ENCODE measurements around the gene CYP2R1. TPM values are rescaled to one million over a fixed set of nuclear protein-coding genes. Genes with fewer than 3 reads are reported as not detected.

Gene CYP2R1
- total and polyA plus RNA-seq, 8 donors, result 11.5 to 34.8 (median 29.6) TPM

GRCh38 chr11:14930369-14930768 is 38.3 kb upstream of the CYP2R1 start:
- H3K27me3 ChIP-seq, result peaks cover 0 to 5% of the 10 kb centered on the region in 2 donors
- H3K4me1 ChIP-seq, result no peaks in the 10 kb centered on the region
- ATAC-seq, result no peak
- no peak overlapping the region for H3K27ac ChIP-seq
- no peak overlapping the region for H3K4me3 ChIP-seq
- no peaks in the 10 kb centered on the region for H3K36me3 ChIP-seq
- no peak for DNase-seq
- H3K9me3 ChIP-seq, result peaks cover 0 to 3% of the 10 kb centered on the region in 2 donors
- intact Hi-C loops (cut with DNase I), result no loop called here
- no peak for TF ChIP-seq CTCF (IDR thresholded peaks at IDR 0.05)

GRCh38 chr11:14927146-14927545 is 35.1 kb upstream of the CYP2R1 start:
- no peak overlapping the region for H3K4me3 ChIP-seq
- H3K27me3 ChIP-seq, result peaks cover 0 to 5% of the 10 kb centered on the region in 2 donors
- DNase-seq (no peak), ATAC-seq (no peak)
- peaks cover 0 to 3% of the 10 kb centered on the region in 2 donors for H3K9me3 ChIP-seq
- H3K27ac ChIP-seq, result no peak overlapping the region
- intact Hi-C loops (cut with DNase I), result no loop called here
- no peaks in the 10 kb centered on the region for H3K36me3 ChIP-seq
- no peaks in the 10 kb centered on the region for H3K4me1 ChIP-seq
- TF ChIP-seq CTCF (IDR thresholded peaks at IDR 0.05), result no peak

- H3K27me3 ChIP-seq, result no peaks in the 10 kb centered on the region
- H3K4me1 ChIP-seq, result no peaks in the 10 kb centered on the region
- no peak overlapping the region for H3K4me3 ChIP-seq
- DNase-seq (no peak), ATAC-seq (no peak)
- no peaks in the 10 kb centered on the region for H3K36me3 ChIP-seq
- H3K9me3 ChIP-seq, result peaks cover 0 to 3% of the 10 kb centered on the region in 2 donors
- no peak for TF ChIP-seq CTCF (IDR thresholded peaks at IDR 0.05)
- no peak overlapping the region for H3K27ac ChIP-seq
- intact Hi-C loops (cut with DNase I), result no loop called here
Measured at GRCh38 chr11:14924318-14924717, 32.3 kb upstream of the CYP2R1 start.

- no peak for TF ChIP-seq CTCF (IDR thresholded peaks at IDR 0.05)
- Histone ChIP-seq H3K4me3 (no peak overlapping the region), H3K27ac (no peak overlapping the region), H3K4me1 (no peaks in the 10 kb centered on the region), H3K36me3 (no peaks in the 10 kb centered on the region), H3K9me3 (no peaks in the 10 kb centered on the region), H3K27me3 (no peaks in the 10 kb centered on the region)
- DNase-seq (no peak), ATAC-seq (no peak)
- intact Hi-C loops (cut with DNase I), result no loop called here
Measured at GRCh38 chr11:14916403-14916802, 24.4 kb upstream of the CYP2R1 start.

GRCh38 chr11:14914536-14914935 is 22.5 kb upstream of the CYP2R1 start:
- no peaks in the 10 kb centered on the region for H3K36me3 ChIP-seq
- no peak overlapping the region for H3K4me3 ChIP-seq
- ATAC-seq, result no peak
- no peak for DNase-seq
- intact Hi-C loops (cut with DNase I), result no loop called here
- no peaks in the 10 kb centered on the region for H3K27me3 ChIP-seq
- no peaks in the 10 kb centered on the region for H3K4me1 ChIP-seq
- no peak for TF ChIP-seq CTCF (IDR thresholded peaks at IDR 0.05)
- H3K27ac ChIP-seq, result no peak overlapping the region
- H3K9me3 ChIP-seq, result no peaks in the 10 kb centered on the region
